Inflammatory macrophage (primary cell): Measurements from ENCODE around the gene OR10H2.
"Not testable (repeated sequence)": the region's sequence is repeated elsewhere in the genome, so short reads cannot be mapped to it uniquely, and the experiment has no call there.

Experiments used
- DNase-seq, 2 donors: peaks; one replicate each; pipeline ENCODE4 v3.0.0-alpha.2; 2020 to 2022
- total RNA-seq, 18 experiments: gene quantifications; one replicate each; lab custom pipeline; 2026; ENCODE audit warnings: mixed read lengths in 6 of 18, inconsistent platforms in 2 of 18; lab: John Stamatoyannopoulos, UW

Gene OR10H2, protein sequence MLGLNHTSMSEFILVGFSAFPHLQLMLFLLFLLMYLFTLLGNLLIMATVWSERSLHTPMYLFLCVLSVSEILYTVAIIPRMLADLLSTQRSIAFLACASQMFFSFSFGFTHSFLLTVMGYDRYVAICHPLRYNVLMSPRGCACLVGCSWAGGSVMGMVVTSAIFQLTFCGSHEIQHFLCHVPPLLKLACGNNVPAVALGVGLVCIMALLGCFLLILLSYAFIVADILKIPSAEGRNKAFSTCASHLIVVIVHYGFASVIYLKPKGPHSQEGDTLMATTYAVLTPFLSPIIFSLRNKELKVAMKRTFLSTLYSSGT
- total RNA-seq, result 0 to 0.03 (median 0) reads per million in 18 experiments

DNA sequence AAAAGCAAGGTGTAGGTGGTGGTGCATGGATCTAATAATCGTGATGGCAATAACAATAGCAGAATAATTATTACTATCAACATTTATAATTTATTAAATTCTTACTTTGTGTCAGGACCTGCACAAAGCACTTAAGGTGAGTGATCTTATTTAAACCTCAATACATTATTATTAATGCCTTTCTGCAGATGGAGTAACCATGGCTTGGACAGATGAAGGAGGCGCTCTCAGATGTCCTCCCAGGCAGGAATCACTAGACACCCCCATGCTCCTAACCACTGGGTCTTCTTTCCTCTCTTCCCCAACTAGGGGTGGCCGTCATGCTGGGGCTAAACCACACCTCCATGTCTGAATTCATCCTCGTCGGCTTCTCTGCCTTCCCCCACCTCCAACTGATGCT, at the start of gene OR10H2:
Gene OR10H2, plus strand, starts transcription at position 301 of the 400 bp plus-strand sequence. Its CDS starts 20 bp downstream, at position 321.
- DNase-seq, result no peak

DNA sequence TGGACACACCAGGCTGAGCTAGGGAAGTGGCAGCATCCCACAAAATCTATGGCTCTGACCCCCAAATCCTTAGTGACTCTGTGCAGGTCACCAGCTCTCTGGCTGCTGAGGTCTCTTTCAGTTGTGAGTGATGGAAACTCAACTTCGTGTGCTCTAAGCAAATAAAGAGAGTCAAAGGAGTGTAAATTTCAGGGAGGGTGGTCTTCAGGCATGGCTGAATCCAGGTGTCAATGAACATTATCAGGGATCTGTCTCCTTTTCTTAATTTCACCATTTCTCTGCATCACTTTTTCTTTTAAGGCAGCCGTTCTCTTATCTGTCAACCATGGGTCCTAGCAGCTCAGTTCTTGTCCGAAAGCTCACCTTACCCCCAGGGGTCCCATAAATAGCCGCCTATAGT, 48.7 kb upstream of the OR10H2 start:
- no peak for DNase-seq

DNA sequence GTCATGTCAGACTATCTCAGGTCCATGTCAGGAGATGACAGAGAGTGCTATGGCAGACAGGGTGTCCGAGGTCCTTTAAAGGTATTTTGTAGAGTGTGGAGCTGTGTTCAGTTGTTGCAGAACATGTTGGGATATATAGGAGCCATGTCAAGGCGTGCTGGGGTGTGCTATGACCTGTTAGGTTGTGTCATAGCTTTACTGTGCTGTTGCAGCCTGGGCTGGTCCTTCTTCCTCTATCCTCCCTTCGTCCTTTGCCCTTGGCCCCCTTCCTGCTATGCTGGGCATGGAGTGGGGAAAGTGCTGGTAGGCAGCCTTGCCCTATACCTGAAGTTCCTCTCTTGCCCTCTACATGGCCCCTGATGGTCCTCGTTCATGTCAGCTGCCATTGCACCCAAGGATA, 48.0 kb upstream of the OR10H2 start:
- not testable (repeated sequence) for DNase-seq

DNA sequence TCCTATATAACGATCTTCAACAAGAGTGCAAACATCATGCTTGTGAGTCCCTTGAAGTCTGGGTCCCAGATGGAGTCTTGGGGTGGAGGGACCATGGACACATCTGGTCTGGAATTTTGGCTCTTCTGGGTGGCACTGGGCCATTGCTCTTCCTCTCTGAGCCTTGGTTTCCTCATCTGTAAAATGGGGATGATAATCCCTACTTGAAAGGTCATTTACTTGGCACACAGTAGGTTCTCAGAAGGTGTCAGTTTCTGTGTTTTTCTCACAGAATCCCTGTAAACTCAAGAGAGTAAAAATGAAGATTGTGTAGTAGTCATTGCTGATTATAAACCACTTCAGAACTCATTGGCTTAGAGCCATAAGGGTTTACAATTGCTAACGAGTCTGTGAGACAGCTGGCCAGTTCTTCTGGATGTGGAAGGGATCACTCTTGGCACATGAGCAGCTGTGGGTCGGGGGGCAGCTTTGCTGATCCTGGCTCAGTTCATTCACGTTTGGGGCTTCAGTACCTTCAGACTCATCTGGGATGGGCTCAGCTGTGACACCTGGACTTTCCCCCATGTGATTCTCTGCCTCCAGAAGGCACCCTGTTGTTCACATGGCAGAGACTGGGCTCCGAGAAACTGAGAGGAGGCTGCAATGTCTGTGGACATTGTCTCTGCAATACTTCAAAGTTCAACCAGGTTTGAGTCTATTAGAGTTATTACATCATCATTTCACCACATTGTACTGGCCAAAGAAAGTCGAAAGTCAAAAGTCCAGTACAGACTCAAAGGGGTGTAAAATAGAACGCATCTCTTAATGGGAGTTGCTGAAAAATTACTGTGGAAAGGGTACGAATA, 47.1 kb upstream of the OR10H2 start:
- no peak for DNase-seq

DNA sequence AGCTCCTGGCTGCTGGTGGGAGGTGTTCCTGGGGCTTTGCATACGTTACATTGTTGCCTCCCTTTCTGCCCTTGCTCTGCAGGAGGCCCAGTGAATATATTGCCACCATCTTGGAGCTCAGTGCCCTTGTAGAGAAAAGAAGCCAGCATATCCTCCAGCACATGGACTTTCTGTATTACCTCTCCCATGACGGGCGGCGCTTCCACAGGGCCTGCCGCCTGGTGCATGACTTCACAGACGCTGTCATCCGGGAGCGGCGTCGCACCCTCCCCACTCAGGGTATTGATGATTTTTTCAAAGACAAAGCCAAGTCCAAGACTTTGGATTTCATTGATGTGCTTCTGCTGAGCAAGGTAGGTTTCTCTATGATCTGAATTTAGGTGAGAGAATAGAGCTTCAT, 44.4 kb upstream of the OR10H2 start:
- DNase-seq, result no peak

DNA sequence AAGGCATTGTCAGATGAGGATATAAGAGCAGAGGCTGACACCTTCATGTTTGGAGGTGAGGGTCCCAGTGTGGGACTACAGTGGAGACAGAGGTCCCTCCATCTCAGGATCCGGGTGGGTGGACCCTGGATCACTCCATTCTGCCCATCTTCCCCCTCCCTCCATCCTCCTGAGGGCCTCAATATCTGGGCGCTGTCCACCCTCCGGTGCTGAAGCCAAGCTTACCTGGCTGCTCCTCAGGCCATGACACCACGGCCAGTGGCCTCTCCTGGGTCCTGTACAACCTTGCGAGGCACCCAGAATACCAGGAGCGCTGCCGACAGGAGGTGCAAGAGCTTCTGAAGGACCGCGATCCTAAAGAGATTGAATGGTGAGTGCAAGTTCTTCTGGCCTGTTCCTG, 43.0 kb upstream of the OR10H2 start:
- DNase-seq, result no peak

DNA sequence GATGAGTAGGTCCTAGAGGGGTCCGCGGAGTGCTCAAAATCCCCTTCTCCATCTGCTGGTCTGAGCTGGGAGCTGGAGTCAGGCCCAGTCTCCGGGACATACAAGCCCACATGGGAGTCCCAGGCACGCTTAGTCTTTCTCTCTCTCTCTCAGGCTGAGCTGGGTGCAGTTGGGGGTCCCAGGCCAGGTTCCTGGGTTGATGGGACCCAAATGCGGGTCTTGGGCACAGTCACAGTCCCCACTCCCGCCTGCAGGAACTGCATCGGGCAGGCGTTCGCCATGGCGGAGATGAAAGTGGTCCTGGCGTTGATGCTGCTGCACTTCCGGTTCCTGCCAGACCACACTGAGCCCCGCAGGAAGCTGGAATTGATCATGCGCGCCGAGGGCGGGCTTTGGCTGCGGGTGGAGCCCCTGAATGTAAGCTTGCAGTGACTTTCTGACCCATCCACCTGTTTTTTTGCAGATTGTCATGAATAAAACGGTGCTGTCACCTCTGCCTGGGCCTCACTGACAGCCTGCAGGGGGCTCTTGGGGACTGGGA, 31.1 kb upstream of the OR10H2 start:
- no peak for DNase-seq

DNA sequence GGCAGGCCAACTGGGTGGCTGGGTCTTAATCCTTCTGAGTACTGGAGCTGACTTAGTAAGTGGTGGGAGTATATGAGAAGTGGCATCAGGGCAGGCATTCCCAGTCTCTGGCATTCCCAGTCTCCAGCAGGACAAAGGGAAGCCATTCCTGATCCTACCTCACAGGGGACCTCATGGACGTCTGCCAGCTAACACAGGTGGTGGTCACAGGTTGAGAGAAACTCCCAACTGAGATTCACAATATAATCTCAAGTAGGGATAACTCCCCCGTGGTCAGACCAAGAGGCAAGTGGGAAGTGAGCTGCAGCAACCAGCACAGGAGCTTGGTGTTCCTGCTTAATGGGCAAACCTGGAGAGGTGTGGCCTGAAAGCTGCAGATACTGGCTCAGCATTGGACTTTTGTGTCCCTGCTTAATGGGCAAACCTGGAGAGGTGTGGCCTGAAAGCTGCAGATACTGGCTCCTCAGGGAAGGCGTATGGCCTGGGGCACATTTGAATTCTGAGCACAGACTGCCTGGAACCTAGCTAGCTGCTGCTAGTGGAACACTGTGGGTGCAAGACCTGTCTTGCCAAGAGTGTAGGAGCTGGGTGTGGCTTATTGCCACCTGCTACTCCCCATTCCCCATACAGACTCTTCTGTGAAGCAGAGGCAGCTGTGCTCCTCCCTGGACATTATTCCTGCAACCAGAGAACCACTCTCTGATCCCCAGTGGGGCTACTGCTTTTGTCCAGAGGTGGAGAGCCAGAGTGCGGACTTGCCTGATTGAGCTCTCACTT, 25.9 kb upstream of the OR10H2 start:
- no peak for DNase-seq

DNA sequence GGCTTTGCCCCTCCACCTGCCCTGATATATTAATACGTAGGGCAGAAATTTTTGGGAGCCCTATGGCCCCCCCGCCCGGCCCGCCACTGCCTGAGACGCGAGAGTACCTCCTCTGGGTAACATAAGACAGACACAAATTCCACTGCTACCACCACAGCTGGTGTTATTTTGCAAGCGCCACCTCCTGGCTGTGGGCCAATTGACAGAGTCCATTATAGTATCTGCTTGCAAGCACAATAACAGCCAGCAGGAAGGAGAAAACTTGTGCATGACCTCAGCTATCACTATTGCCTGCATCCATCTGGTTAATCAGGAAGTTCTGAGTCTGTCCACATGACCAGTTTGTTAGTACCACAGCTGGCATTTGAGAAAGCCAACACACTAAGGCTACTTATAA, 25.3 kb upstream of the OR10H2 start:
- peak; percentile 76 to 79 for DNase-seq

DNA sequence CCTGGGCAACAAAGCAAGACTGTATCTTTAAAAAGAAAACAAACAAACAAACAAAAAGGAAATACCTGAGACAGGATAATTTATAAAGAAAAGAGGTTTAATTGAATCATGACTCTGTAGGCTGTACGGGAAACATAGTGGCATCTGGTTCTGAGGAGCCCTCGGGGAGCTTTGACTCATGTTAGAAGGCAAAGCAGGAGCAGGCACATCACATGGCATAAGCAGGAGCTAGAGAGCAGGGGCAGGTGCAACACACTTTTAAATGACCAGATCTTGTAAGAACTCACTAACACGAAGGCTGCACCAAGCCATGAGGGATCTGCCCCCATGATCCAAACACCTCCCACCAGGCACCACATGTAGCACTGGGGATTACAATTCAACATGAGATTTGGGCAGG, 13.2 kb upstream of the OR10H2 start:
- no peak for DNase-seq

DNA sequence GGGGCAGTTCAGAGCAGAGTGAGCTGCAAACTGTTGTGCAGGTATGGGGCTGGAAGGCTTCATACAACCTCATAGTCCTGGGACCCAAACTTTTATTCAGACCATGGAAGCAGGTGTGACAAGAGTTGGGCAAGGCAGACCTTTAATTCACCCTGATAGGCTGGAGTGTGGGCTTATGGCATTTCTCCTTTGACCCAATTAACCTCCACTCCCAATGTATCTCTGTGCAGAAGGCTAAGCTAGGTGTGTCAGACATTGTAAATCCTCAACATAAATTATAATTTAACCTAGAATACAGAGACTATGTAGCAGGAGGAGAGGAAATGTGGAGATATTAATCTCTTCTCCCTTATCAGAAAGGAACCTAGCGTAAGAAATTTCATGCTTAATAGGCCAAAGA, 12.2 kb upstream of the OR10H2 start:
- no peak for DNase-seq

DNA sequence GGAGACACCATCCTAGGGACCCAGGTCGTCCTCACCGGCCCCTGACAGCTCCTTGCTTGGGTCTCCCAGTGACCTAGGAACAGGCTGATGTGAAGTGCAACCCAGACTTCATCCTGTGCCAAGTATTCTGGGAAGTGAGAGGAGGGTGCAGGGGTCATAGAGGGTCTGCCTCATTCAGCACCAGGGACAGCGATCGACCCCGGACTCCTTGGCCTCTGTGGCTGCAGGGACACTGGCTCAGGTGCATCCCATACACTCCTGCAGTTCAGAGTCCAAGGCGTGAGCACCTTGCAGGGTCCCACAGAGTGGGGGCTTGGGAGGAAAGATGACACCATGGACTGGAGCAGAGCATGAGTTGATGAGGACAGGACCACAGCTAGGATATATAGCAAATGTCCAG, 10.0 kb upstream of the OR10H2 start:
- no peak for DNase-seq

DNA sequence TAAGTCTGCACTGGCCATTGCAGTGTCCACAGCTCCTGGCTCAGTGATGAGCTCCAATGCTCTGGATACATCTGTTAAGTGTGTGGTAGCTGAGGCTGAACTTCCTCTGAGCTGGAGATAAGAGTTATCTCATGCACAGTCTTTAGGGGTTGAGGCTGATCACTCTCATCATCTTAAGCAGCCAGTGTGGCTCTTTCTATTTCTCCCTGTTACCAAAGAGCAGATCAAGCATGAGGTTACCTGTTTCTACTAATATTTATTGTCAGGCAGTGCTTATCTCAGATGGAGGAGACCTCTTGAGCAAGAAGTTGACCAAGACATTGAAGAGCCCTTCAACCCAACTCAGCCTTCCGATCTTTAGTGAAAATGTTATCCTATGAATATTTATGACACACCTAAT, 6.6 kb upstream of the OR10H2 start:
- no peak for DNase-seq

DNA sequence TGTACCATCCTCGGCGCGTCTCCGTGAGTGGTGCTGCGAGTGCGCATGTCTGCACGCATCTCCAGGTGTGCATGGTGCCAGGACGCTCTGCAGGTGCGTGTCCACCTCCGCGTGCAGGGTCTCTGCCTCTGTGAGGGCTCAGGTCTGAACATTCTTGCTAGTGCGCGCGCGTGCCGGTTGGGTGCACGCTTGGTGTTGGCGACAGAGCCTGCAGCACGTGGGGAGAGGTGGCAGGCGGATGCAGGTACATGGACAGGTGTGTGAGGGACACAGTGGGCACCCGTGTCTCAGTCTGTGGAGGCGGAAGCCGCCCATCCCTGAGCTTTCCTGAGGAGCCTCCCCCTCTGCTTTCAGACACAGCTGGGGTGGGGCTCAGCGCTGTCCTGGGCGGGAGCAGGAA, 4.9 kb upstream of the OR10H2 start:
- no peak for DNase-seq

DNA sequence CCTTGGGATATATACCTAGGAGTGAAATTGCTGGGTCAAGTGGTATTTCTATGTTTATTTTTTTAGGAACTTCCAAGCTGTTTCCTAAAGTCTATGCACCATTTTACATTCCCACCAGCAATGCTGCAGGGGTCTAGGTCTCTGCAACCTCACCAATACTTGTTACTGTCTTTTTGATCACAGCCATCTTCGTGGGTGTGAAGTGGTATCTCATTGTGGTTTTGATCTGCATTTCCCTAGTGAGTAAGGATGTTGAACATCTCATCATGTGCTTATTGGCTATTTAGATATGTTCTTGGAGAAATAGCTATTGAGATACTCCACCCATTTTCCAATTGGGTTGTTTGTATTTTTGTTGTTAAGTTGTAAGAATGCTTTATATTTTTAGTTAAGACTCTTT, 2.7 kb downstream of the OR10H2 start:
- DNase-seq, result no peak

DNA sequence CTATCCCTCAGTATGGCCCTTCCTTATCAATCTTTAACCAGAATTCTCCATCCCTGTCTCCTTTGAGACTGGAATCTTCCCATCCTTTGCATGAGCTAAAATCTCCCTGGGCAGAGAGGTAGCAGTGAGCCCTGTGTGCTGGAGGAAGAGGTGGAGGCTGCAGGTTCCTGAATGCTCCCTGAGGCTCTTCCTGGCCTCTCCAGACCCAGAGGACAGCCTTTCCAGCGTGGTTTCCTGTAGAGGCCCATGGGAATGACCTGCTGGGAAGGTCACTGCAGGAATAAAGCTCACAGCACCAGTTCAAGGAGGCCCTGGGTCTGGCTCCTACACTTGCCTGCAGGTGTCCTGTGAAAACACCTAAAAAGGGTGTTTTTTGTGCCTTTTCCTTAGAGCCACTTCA, 4.6 kb downstream of the OR10H2 start:
- DNase-seq, result no peak

DNA sequence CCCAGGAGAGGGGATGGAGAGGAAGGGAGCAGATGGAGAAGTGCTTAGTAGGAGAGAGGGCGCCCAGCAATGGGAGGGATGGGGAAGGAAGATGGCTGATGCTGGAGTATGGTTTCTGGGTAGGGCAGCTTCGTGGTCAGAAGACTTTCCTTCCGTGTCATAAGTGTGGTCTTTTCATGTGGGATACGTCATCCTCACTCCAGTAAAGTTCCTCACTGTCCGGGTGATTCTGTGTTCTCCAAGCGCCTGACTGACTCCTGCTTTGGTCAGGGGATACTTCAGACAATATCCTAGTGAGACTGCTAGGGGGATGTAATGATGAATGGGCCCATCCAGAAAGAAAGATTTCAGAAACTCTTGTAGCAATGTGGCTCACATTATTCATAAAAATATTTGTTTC, 6.1 kb downstream of the OR10H2 start:
- DNase-seq, result no peak

DNA sequence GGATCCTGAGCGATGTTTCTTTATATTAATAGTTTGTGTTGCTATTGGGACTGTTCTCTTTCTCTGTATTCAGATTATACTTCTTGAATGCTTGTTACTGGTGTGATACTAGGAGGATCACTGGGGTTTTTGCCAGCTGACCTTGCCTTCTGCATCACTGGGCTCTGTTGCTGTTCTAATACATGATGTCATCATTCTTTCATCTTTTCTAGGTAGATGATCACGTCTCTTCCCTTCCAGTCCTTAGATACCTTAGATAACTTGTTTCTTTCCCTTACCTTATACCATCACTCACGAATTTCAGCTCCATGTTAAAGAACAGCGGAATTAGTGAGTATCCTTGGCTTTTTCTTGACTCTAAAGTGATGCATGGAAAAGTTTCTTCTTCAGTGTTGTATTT, 9.9 kb downstream of the OR10H2 start, which contains the start of gene OR10H3:
Gene OR10H3, plus strand, starts transcription at position 264 of the 400 bp plus-strand sequence. CDS start 3,408 bp downstream, outside the sequence.
- no peak for DNase-seq

DNA sequence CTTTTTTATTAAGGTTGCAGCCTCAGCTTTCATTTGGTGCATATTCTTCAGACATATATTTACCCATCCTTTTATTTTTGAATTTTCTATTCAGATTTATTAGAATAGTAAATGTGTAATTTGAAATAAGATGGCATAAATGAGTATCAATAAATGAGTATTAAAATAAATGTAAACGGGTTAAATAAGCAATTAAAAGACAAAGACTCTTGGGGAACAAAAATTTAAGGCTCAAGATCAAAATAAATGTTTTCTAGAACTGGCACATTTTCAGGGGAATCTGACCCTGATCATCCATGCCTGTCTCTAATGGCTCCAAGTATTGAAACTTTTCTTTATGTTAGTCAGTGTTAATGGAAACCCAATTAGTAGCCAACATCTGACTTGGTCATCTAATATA, 13.0 kb downstream of the OR10H2 start:
- DNase-seq, result no peak

DNA sequence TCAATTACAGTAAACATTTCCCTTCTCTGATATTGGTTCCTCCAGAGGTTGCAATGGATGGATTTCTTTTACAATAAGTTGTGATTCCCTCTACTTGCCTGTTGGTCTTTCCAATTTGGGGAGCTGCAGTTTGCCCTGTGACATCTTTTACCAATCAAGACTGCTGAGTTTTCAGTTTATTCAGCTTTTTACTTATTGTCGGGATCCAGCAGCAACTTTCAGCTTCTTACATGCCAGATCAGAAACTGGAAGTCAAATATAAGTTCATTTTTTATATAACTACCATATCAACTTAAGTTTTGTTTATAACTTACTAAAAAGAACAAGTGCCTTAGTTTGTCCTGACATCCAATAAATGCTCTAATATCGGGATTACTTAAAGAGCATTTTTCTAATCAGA, 20.4 kb downstream of the OR10H2 start:
- DNase-seq, result no peak

DNA sequence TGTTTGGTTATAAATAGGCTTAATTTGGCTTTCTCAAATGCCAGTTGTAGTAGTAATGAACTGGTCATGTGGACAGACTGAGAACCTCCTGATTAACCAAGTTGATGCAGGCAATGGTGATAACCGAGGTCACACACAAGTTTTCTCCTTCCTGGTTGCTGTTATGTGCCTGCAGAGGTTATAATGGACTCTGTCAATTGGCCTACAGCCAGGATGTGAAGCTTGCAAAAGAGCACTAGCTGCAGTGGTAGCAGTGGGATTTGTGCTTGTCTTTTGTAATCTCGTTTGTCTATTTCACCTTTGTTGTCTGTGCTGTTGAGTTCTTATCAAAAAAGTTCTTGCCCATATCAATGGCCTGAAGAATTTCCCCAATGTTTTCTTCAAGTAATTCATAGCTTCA, 30.6 kb downstream of the OR10H2 start:
- no peak for DNase-seq

DNA sequence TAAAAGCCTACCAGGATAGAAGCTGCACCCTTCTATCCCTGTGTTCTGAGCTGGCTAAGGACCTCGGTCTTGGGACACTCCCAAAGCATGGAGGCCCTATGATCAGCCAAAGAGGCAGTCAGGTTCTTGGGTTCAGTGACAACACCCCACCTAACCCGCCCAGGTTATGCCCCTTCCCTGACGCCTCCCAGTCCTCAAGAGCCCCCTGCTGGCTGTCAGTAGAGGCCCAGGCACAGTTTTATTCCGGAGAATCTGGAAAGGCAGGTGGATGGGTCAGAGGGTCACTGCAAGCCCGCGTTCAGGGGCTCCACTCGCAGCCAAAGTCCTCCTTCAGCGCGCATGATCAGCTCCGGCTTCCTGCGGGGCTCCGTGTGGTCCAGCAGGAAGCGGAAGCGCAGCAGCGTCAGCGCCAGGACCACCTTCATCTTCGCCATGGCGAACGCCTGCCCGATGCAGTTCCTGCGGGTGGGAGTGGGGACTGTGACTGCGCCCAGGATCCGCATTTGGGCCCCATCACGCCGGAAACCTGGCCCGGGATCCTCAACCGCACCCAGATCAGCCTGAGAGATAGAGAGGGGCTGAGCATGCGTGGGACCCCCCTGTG, 32.2 kb downstream of the OR10H2 start:
- DNase-seq, result peak in 1 of 2 donors; percentile 3
